Measurements from ENCODE around the gene RBM12. TPM values are rescaled to one million over a fixed set of nuclear protein-coding genes. Genes with fewer than 3 reads are reported as not detected.
"Not testable (repeated sequence)": the region's sequence is repeated elsewhere in the genome, so short reads cannot be mapped to it uniquely, and the experiment has no call there.

Gene RBM12
- polyA plus RNA-seq, 1 donor from 2014 or later: 53.9 TPM

DNA sequence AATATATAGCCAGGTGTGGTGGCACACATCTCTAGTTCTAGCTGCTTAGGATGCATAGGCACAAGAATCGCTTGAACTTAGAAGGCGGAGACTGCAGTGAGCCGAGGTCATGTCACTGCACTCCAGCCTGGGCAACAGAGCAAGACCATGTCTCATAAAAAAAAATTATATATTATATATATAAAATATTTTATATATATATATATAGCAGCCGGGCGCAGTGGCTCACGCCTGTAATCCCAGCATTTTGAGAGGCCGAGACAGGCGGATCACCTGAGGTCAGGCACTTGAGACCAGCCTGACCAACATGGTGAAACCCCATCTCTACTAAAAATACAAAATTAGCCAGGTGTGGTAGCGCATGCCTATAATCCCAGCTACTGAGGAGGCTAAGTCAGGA, 20.7 kb upstream of the RBM12 start:
- not testable (repeated sequence) for H3K27me3 ChIP-seq (ENCODE audit: insufficient read depth, low read depth, low read length); H2AFZ ChIP-seq (ENCODE audit: low read depth, low read length); H4K20me1 ChIP-seq (ENCODE audit: insufficient read depth); H3K9me3 ChIP-seq (ENCODE audit: low read length); H3K9me2 ChIP-seq (ENCODE audit: insufficient read depth, low read length); H3F3A ChIP-seq (ENCODE audit: insufficient read depth, low read length, poor library complexity, severe bottlenecking); H3K36me3 ChIP-seq (ENCODE audit: insufficient read depth, low read length); H3K9ac ChIP-seq (ENCODE audit: low read length); H3K4me2 ChIP-seq (ENCODE audit: low read length); H3K27ac ChIP-seq (ENCODE audit: low read length); H3K4me3 ChIP-seq (ENCODE audit: low read length); H3K79me2 ChIP-seq (replicated peaks; ENCODE audit: insufficient read depth, low read length)

DNA sequence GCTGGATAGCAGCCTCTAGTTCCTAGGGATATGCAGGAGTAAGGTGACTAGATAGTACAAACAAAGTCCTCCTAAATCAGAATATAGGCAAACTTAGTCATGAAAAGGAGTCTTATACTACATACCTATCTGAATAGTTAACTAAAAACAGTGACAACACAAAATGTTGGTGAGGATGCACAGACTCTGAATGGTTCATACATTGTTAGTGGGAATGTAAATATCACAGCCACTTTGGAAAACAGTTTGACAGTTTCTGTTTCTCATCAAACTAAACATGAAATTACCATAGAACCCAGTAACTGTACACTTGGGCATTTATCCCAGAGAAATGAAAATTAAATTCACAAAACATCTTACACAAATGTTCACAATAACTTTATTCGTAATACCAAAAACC, 17.3 kb upstream of the RBM12 start:
- Histone ChIP-seq H3K4me3 (ENCODE audit: low read length) (no peak overlapping the region), H3F3A (ENCODE audit: insufficient read depth, low read length, poor library complexity, severe bottlenecking) (no peaks in the 10 kb centered on the region), H3K79me2 (replicated peaks; ENCODE audit: insufficient read depth, low read length) (no peaks in the 10 kb centered on the region), H4K20me1 (ENCODE audit: insufficient read depth) (no peaks in the 10 kb centered on the region), H3K9me2 (ENCODE audit: insufficient read depth, low read length) (no peaks in the 10 kb centered on the region), H3K27ac (ENCODE audit: low read length) (no peak overlapping the region), H3K36me3 (ENCODE audit: insufficient read depth, low read length) (peaks cover 5% of the 10 kb centered on the region), H2AFZ (ENCODE audit: low read depth, low read length) (no peak overlapping the region), H3K9ac (ENCODE audit: low read length) (no peak overlapping the region), H3K27me3 (ENCODE audit: insufficient read depth, low read depth, low read length) (no peaks in the 10 kb centered on the region), H3K9me3 (ENCODE audit: low read length) (no peaks in the 10 kb centered on the region), H3K4me2 (ENCODE audit: low read length) (no peak overlapping the region)
- TF ChIP-seq POLR2AphosphoS5 (IDR thresholded peaks at IDR 0.05) (no peak), SMC3 (conservative IDR thresholded peaks at IDR 0.05; ENCODE audit: poor library complexity) (no peak), TAF1 (IDR thresholded peaks at IDR 0.05; ENCODE audit: low read depth) (no peak), EZH2 (IDR thresholded peaks at IDR 0.05; ENCODE audit: borderline replicate concordance, insufficient read depth, low read length, poor library complexity, severe bottlenecking) (no peak), MXI1 (conservative IDR thresholded peaks at IDR 0.05; ENCODE audit: poor library complexity, severe bottlenecking) (no peak), EP300 (conservative IDR thresholded peaks at IDR 0.05; ENCODE audit: poor library complexity, severe bottlenecking) (no peak), RAD21 (conservative IDR thresholded peaks at IDR 0.05) (no peak)
- TF ChIP-seq, protein P1, sequence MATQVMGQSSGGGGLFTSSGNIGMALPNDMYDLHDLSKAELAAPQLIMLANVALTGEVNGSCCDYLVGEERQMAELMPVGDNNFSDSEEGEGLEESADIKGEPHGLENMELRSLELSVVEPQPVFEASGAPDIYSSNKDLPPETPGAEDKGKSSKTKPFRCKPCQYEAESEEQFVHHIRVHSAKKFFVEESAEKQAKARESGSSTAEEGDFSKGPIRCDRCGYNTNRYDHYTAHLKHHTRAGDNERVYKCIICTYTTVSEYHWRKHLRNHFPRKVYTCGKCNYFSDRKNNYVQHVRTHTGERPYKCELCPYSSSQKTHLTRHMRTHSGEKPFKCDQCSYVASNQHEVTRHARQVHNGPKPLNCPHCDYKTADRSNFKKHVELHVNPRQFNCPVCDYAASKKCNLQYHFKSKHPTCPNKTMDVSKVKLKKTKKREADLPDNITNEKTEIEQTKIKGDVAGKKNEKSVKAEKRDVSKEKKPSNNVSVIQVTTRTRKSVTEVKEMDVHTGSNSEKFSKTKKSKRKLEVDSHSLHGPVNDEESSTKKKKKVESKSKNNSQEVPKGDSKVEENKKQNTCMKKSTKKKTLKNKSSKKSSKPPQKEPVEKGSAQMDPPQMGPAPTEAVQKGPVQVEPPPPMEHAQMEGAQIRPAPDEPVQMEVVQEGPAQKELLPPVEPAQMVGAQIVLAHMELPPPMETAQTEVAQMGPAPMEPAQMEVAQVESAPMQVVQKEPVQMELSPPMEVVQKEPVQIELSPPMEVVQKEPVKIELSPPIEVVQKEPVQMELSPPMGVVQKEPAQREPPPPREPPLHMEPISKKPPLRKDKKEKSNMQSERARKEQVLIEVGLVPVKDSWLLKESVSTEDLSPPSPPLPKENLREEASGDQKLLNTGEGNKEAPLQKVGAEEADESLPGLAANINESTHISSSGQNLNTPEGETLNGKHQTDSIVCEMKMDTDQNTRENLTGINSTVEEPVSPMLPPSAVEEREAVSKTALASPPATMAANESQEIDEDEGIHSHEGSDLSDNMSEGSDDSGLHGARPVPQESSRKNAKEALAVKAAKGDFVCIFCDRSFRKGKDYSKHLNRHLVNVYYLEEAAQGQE (IDR thresholded peaks at IDR 0.05; ENCODE audit: borderline replicate concordance): no peak
- TF ChIP-seq, protein P2, sequence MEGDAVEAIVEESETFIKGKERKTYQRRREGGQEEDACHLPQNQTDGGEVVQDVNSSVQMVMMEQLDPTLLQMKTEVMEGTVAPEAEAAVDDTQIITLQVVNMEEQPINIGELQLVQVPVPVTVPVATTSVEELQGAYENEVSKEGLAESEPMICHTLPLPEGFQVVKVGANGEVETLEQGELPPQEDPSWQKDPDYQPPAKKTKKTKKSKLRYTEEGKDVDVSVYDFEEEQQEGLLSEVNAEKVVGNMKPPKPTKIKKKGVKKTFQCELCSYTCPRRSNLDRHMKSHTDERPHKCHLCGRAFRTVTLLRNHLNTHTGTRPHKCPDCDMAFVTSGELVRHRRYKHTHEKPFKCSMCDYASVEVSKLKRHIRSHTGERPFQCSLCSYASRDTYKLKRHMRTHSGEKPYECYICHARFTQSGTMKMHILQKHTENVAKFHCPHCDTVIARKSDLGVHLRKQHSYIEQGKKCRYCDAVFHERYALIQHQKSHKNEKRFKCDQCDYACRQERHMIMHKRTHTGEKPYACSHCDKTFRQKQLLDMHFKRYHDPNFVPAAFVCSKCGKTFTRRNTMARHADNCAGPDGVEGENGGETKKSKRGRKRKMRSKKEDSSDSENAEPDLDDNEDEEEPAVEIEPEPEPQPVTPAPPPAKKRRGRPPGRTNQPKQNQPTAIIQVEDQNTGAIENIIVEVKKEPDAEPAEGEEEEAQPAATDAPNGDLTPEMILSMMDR (IDR thresholded peaks at IDR 0.05; ENCODE audit: poor library complexity, severe bottlenecking): no peak

All from neural cell (in vitro differentiated cells).